ENCODE results near the gene RASA1. TPM values are rescaled to one million over a fixed set of nuclear protein-coding genes. Genes with fewer than 3 reads are reported as not detected.

Gene RASA1
- total RNA-seq, 1 donor: 44.9 TPM

- no peak for TF ChIP-seq CTCF (IDR thresholded peaks at IDR 0.05; ENCODE audit: insufficient read depth, low read depth, low read length)
- H3K4me3 ChIP-seq (ENCODE audit: low read depth, low read length): no peak overlapping the region
- DNase-seq (ENCODE audit: low read depth): no peak
These were observed 136.7 kb downstream of the RASA1 start for GRCh38 chr5:87404359-87404758.

GRCh38 chr5:87405472-87406155, 137.9 kb downstream of the RASA1 start:
- no peak for TF ChIP-seq CTCF (IDR thresholded peaks at IDR 0.05; ENCODE audit: insufficient read depth, low read depth, low read length)
- no peak overlapping the region for H3K4me3 ChIP-seq (ENCODE audit: low read depth, low read length)
- DNase-seq (ENCODE audit: low read depth): no peak

GRCh38 chr5:87408204-87408603, 140.5 kb downstream of the RASA1 start:
- DNase-seq (ENCODE audit: low read depth): no peak
- TF ChIP-seq CTCF (IDR thresholded peaks at IDR 0.05; ENCODE audit: insufficient read depth, low read depth, low read length): no peak
- no peak overlapping the region for H3K4me3 ChIP-seq (ENCODE audit: low read depth, low read length)

- peak; percentile 83 for DNase-seq (ENCODE audit: low read depth)
- peak overlapping the region; percentile 97 for H3K4me3 ChIP-seq (ENCODE audit: low read depth, low read length)
- no peak for TF ChIP-seq CTCF (IDR thresholded peaks at IDR 0.05; ENCODE audit: insufficient read depth, low read depth, low read length)
These were observed 143.2 kb downstream of the RASA1 start for GRCh38 chr5:87410931-87411330.

- DNase-seq (ENCODE audit: low read depth): peak; percentile 30
These were observed 143.9 kb downstream of the RASA1 start for GRCh38 chr5:87411586-87411972.

GRCh38 chr5:87411973-87412629, 144.4 kb downstream of the RASA1 start:
- TF ChIP-seq CTCF (IDR thresholded peaks at IDR 0.05; ENCODE audit: insufficient read depth, low read depth, low read length): no peak
- peak; percentile 59 for DNase-seq (ENCODE audit: low read depth)
- peak overlapping the region; percentile 97 for H3K4me3 ChIP-seq (ENCODE audit: low read depth, low read length)

More at GRCh38 chr5:87411586-87411972, 143.9 kb downstream of the RASA1 start:
- peak overlapping the region; percentile 97 for H3K4me3 ChIP-seq (ENCODE audit: low read depth, low read length)
- TF ChIP-seq CTCF (IDR thresholded peaks at IDR 0.05; ENCODE audit: insufficient read depth, low read depth, low read length): no peak
